Mononuclear cell (primary cell): ENCODE results near the gene VIPR2. TPM values are rescaled to one million over a fixed set of nuclear protein-coding genes. Genes with fewer than 3 reads are reported as not detected.
"Not testable (repeated sequence)": the region's sequence is repeated elsewhere in the genome, so short reads cannot be mapped to it uniquely, and the experiment has no call there.

Experiments
- H3K27me3 ChIP-seq: 2 replicates; pipeline ENCODE4 v1.6.0; 2011; ENCODE audit warnings: low read length, control low read depth; ENCODE audit not compliant: insufficient read depth
- H3K4me1 ChIP-seq: 2 replicates; pipeline ENCODE4 v1.5.1; 2011; ENCODE audit warnings: mild to moderate bottlenecking, low read length, control low read depth; ENCODE audit not compliant: insufficient read depth
- H3K4me3 ChIP-seq: 2 replicates; pipeline ENCODE4 v1.5.1; 2011; ENCODE audit warnings: mild to moderate bottlenecking, low read length, moderate library complexity
- H3K9me3 ChIP-seq: 2 replicates; pipeline ENCODE4 v1.5.1; 2011; ENCODE audit warnings: low read depth, mild to moderate bottlenecking, control low read depth, low read length
- total RNA-seq: library from RNA; depleted of rRNA; stranded (reverse); fragments of >200 nt; gene quantifications from one replicate; pipeline ENCODE4 v1.2.3, GENCODE V29; 2012

Gene VIPR2
- 0.31 TPM for total RNA-seq

- Histone ChIP-seq H3K27me3 (peaks cover 39% of the 10 kb centered on the region), H3K4me3 (no peak within 1 kb of the TSS), H3K9me3 (no peaks in the 10 kb centered on the region), H3K4me1 (peaks cover 8% of the 10 kb centered on the region)
Observed at GRCh38 chr7:159144758-159145489, at the start of gene VIPR2. VIPR2 (minus strand) TSS chr7:159144867; CDS start chr7:159144771, 96 bp downstream.

GRCh38 chr7:159193543-159194090 is 49.0 kb upstream of the VIPR2 start:
- H3K4me1 ChIP-seq, result peaks cover 35% of the 10 kb centered on the region
- H3K4me3 ChIP-seq, result no peak overlapping the region
- H3K27me3 ChIP-seq, result no peaks in the 10 kb centered on the region
- no peaks in the 10 kb centered on the region for H3K9me3 ChIP-seq

DNA sequence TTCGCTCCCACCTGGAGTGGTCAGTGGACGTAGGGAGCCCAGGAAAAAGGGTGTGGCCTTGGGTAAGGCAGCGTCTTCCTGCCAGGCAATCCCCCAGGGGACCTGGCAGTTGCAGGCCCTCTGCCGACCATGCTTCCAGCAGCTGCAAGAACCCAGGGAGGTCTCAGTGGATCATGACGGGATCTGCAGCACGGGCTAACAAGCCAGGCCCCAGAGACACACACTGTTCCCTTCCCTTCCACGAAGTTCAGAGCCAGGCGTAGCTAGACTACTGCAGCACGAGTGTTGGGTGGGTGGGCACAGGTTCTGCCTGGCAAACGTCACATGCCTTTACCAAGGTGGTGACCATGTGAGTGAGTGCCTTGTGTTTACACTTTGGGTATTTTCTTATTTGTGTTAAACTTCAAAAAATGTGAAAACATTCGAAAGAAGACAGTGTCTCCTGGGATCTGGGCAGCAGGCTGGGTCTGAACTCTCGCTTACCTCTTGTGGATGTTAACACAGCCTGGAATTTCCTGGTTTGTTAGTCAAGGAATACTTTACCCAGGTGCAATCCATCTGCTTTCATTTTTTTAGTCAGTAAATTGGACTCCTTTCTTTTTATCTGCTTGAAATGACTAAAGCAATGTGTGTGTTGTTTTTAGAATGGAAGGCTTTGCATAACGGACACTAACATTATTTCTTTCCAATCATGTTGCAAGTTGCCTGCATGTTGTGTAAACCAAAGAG is 48.2 kb upstream of the VIPR2 start:
- Histone ChIP-seq H3K4me1 (peaks cover 28% of the 10 kb centered on the region), H3K9me3 (no peaks in the 10 kb centered on the region), H3K4me3 (no peak overlapping the region), H3K27me3 (no peaks in the 10 kb centered on the region)

- Histone ChIP-seq H3K4me3 (no peak overlapping the region), H3K4me1 (peaks cover 20% of the 10 kb centered on the region), H3K27me3 (no peaks in the 10 kb centered on the region), H3K9me3 (no peaks in the 10 kb centered on the region)
Observed at GRCh38 chr7:159192013-159192412, 47.3 kb upstream of the VIPR2 start.

DNA sequence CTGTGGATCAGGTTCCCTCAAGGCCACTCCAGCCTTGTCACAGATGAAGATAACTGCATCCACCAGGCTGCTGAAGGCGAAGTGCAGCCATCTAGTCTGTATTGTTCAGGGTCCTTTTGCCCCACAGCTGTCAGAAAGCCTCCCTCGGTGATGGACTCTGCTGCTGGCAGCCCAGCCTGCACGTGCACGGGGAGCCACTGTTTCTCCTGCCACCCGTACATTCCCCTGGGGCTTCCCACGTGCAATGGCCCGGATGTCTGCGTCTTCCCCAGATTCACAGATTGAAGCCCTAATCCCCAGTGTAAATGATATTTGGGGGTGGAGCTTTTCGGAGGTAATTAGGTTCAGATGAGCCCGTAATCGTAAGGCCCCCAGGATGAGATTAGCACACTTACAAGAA is 46.6 kb upstream of the VIPR2 start:
- peaks cover 14% of the 10 kb centered on the region for H3K4me1 ChIP-seq
- no peaks in the 10 kb centered on the region for H3K9me3 ChIP-seq
- H3K4me3 ChIP-seq, result no peak overlapping the region
- no peaks in the 10 kb centered on the region for H3K27me3 ChIP-seq

DNA sequence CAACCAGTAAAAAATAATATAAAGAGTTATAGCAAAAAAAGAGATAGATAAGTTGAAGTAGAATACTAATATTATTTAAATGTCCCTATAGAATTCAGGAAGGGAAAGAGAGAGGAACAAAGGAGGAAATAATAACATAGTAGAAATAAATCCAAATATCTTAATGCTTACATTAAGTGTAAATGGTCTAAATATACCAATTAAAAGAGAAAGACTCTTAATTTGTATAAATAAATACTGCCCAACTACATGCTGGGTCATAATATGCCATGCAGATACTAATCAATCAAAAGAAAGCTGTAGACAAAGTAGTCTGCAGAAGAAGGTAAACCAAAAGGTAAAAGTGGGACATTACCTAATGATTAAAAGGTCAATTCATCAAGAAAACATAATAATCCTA is 43.3 kb upstream of the VIPR2 start:
- Histone ChIP-seq H3K27me3 (peaks cover 2% of the 10 kb centered on the region), H3K4me1 (no peaks in the 10 kb centered on the region), H3K4me3 (no peak overlapping the region), H3K9me3 (no peaks in the 10 kb centered on the region)

DNA sequence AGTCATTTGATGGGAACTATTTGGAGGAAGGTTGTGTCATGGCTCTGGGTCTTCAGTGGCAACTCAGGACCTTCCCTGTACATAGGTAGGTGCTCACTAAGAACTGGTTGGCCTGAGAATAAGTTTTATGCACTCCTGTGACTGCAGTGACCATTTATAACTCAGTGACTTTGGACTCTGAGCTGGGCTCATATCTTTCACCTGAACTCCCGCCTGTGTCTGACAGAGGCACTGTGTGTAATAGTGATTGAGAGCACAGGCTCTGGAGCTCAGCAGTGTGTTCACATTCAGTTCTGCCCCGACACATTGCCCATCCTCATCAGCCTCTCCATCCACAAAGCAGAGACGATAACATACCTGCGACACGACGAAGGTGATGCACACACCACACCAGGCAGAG is 34.6 kb upstream of the VIPR2 start:
- peaks cover 5% of the 10 kb centered on the region for H3K4me1 ChIP-seq
- no peaks in the 10 kb centered on the region for H3K9me3 ChIP-seq
- peaks cover 2% of the 10 kb centered on the region for H3K27me3 ChIP-seq

GRCh38 chr7:159177284-159177953 is 32.8 kb upstream of the VIPR2 start:
- H3K4me1 ChIP-seq, result peaks cover 5% of the 10 kb centered on the region
- H3K4me3 ChIP-seq, result no peak overlapping the region
- no peaks in the 10 kb centered on the region for H3K9me3 ChIP-seq
- no peaks in the 10 kb centered on the region for H3K27me3 ChIP-seq

More for the DNA sequence above, 34.6 kb upstream of the VIPR2 start:
- no peak overlapping the region for H3K4me3 ChIP-seq

DNA sequence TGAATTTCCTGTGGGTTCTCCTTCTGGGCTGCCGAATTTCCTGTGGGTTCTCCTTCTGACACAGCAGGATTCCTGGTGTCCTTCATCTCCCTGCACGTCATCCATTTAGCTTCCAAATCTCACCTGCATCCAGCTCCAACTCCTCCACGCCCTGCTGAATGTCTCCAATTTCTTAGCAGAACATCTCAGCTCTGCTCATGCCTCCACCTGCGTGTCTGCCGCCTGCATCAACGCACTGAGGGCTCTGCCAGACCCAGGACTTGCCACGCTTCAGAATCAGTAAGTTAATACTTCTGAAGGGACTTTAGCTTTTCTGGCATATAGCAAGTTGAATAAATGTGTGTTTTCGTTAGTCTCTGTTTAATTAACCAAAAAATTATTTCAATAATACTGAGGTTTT is 31.1 kb upstream of the VIPR2 start:
- Histone ChIP-seq H3K4me3 (no peak overlapping the region), H3K9me3 (no peaks in the 10 kb centered on the region), H3K27me3 (no peaks in the 10 kb centered on the region), H3K4me1 (peaks cover 5% of the 10 kb centered on the region)

DNA sequence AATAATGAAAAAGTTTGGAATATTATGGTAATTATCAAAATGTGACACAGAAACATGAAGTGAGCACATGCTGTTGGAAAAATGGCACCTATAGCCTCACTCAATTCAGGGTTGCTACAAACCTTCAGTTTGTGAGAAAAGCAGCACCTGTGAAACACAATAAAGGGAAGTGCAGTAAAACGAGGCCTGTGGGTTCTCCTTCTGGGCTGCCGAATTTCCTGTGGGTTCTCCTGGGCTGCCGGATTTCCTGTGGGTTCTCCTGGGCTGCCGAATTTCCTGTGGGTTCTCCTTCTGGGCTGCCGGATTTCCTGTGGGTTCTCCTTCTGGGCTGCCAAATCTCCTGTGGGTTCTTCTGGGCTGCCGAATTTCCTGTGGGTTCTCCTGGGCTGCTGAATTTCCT is 30.4 kb upstream of the VIPR2 start:
- H3K4me3 ChIP-seq, H3K9me3 ChIP-seq, H3K4me1 ChIP-seq, H3K27me3 ChIP-seq: not testable (repeated sequence)

- H3K4me1 ChIP-seq, result peaks cover 5% of the 10 kb centered on the region
- H3K4me3 ChIP-seq, result no peak overlapping the region
- H3K27me3 ChIP-seq, result no peaks in the 10 kb centered on the region
- H3K9me3 ChIP-seq, result no peaks in the 10 kb centered on the region
Observed at GRCh38 chr7:159172400-159172799, 27.7 kb upstream of the VIPR2 start.

DNA sequence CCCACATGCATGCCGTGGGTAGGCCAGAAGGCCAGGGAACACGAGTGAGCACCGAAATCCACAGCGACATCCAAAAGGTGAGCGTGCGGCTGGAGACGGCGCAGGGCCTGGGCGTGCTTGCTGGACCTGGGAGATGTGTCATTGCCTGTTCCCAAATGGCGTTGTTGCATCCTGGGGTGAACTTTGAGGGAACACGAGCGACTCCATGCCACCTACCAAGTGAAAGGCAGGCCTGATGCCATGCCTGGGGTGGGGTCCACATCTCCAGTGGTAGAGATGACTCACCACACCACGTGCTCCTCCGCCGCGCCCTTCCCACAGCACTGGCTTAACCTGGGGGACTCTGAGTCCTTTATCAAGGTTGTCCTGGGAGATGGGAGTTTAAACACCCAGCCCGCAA is 24.7 kb upstream of the VIPR2 start:
- Histone ChIP-seq H3K4me1 (peaks cover 1% of the 10 kb centered on the region), H3K27me3 (no peaks in the 10 kb centered on the region), H3K9me3 (no peaks in the 10 kb centered on the region)

GRCh38 chr7:159167139-159167538 is 22.5 kb upstream of the VIPR2 start:
- H3K4me1 ChIP-seq, result no peaks in the 10 kb centered on the region
- no peaks in the 10 kb centered on the region for H3K9me3 ChIP-seq
- H3K4me3 ChIP-seq, result no peak overlapping the region
- H3K27me3 ChIP-seq, result no peaks in the 10 kb centered on the region

More for the DNA sequence above, 24.7 kb upstream of the VIPR2 start:
- H3K4me3 ChIP-seq, result no peak overlapping the region

- no peaks in the 10 kb centered on the region for H3K9me3 ChIP-seq
- H3K4me1 ChIP-seq, result no peaks in the 10 kb centered on the region
Observed at GRCh38 chr7:159166530-159166929, 21.9 kb upstream of the VIPR2 start.

GRCh38 chr7:159165352-159165751 is 20.7 kb upstream of the VIPR2 start:
- no peaks in the 10 kb centered on the region for H3K9me3 ChIP-seq
- no peaks in the 10 kb centered on the region for H3K27me3 ChIP-seq
- H3K4me3 ChIP-seq, result no peak overlapping the region
- no peaks in the 10 kb centered on the region for H3K4me1 ChIP-seq

More at GRCh38 chr7:159166530-159166929, 21.9 kb upstream of the VIPR2 start:
- Histone ChIP-seq H3K4me3 (no peak overlapping the region), H3K27me3 (no peaks in the 10 kb centered on the region)
